Mesodermal cell (in vitro differentiated cells): ENCODE results near the gene CENPC.
"Not testable (repeated sequence)": the region's sequence is repeated elsewhere in the genome, so short reads cannot be mapped to it uniquely, and the experiment has no call there.

Experiments used
- H3K27ac ChIP-seq: 2 replicates; pipeline ENCODE4 v1.7.0; 2013; ENCODE audit warnings: mild to moderate bottlenecking, low read depth, low read length, moderate library complexity; ENCODE audit not compliant: severe bottlenecking
- H3K36me3 ChIP-seq: 2 replicates; pipeline ENCODE4 v1.7.1; 2013; ENCODE audit warnings: mild to moderate bottlenecking, low read length, moderate library complexity; ENCODE audit not compliant: control insufficient read depth, insufficient read depth
- H3K4me1 ChIP-seq: one replicate; pipeline ENCODE4 v1.7.1; 2013; ENCODE audit warnings: mild to moderate bottlenecking, low read length; ENCODE audit not compliant: insufficient read depth, control insufficient read depth, poor library complexity, severe bottlenecking
- H3K4me3 ChIP-seq: 2 replicates; pipeline ENCODE4 v1.7.0; 2013; ENCODE audit warnings: low read length, control low read depth, mild to moderate bottlenecking; ENCODE audit not compliant: insufficient read depth, poor library complexity, severe bottlenecking; ENCODE audit errors: extremely low read depth
- H3K9me3 ChIP-seq: 2 replicates; pipeline ENCODE4 v1.7.1; 2013; ENCODE audit warnings: mild to moderate bottlenecking, low read length, moderate library complexity; ENCODE audit not compliant: control insufficient read depth
- WGBS, 2 experiments: methylation state at CpG; one replicate each; pipeline ENCODE4 v1.1.5; 2013; ENCODE audit warnings: missing lambda C conversion rate in 2 of 2; ENCODE audit not compliant: insufficient coverage in 2 of 2; 5-methylcytosine and 5-hydroxymethylcytosine counted together

Gene CENPC

GRCh38 chr4:67448621-67449020, 96.7 kb downstream of the CENPC start:
- Histone ChIP-seq H3K27ac (no peak overlapping the region), H3K9me3 (no peaks in the 10 kb centered on the region), H3K4me3 (no peak overlapping the region), H3K4me1 (no peaks in the 10 kb centered on the region), H3K36me3 (peaks cover 8% of the 10 kb centered on the region)

DNA sequence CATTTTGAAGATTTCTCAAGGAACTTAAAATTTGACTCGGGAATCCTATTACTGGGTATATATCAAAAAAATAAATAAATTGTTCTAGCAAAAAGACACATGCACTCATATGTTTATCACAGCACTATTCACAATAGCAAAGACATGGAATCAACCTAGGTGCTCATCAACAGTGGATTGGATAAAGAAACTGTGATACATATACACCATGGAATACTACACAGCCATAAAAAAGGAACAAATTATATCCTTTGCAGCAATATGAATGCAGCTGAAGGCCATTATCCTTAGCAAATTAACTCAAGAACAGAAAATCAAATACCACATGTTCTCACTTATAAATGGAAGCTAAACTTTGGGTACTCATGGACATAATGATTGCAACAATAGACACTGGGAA, 97.4 kb downstream of the CENPC start:
- Histone ChIP-seq H3K4me3 (no peak overlapping the region), H3K27ac (no peak overlapping the region), H3K9me3 (no peaks in the 10 kb centered on the region), H3K4me1 (no peaks in the 10 kb centered on the region), H3K36me3 (peaks cover 8% of the 10 kb centered on the region)
- no CpG with 5 or more reads among the region's 1 CpG for WGBS, 2 experiments

GRCh38 chr4:67446811-67447210, 98.5 kb downstream of the CENPC start:
- peaks cover 4% of the 10 kb centered on the region for H3K36me3 ChIP-seq
- H3K4me3 ChIP-seq, result no peak overlapping the region
- WGBS, 2 experiments, result no CpG with 5 or more reads among the region's 1 CpG
- H3K27ac ChIP-seq, result no peak overlapping the region
- H3K4me1 ChIP-seq, result no peaks in the 10 kb centered on the region
- H3K9me3 ChIP-seq, result no peaks in the 10 kb centered on the region

DNA sequence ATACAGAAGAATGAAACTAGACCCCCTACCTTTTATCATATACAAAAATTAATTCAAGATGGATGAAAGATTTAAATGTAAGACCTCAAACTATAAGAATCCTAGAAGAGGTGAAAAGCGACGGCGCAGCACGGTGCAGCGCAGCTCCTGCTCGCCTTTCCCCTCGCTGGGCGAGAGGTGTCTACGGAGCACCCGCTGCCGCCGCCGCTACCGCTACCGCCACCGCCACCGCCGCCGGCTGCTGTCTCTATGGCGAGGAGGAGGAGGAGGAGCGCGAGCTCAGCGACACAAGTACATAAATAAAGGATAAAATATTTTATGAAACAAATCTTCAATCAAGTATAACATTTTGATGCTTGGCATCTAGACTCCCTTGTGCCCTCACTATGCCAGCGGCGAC, 99.4 kb downstream of the CENPC start:
- 97 to 100% methylated on average over 5 to 6 of the region's 25 CpGs for WGBS, 2 experiments

GRCh38 chr4:67438975-67439374, 106.3 kb downstream of the CENPC start:
- H3K27ac ChIP-seq, result no peak overlapping the region
- no peaks in the 10 kb centered on the region for H3K4me1 ChIP-seq
- H3K36me3 ChIP-seq, result no peaks in the 10 kb centered on the region
- H3K4me3 ChIP-seq, result no peak overlapping the region
- H3K9me3 ChIP-seq, result no peaks in the 10 kb centered on the region
- 80% methylated on average over 1 of the region's 4 CpGs; no CpG with 5 or more reads in 1 of the 2 experiments for WGBS, 2 experiments

More for the DNA sequence above, 99.4 kb downstream of the CENPC start:
- not testable (repeated sequence) for H3K4me1 ChIP-seq, H3K27ac ChIP-seq, H3K4me3 ChIP-seq, H3K9me3 ChIP-seq, H3K36me3 ChIP-seq

GRCh38 chr4:67437974-67438713, 107.2 kb downstream of the CENPC start:
- Histone ChIP-seq H3K9me3 (no peaks in the 10 kb centered on the region), H3K27ac (peak overlapping the region; percentile 6), H3K4me1 (no peaks in the 10 kb centered on the region), H3K4me3 (no peak overlapping the region), H3K36me3 (no peaks in the 10 kb centered on the region)
- WGBS, 2 experiments, result no CpG with 5 or more reads among the region's 2 CpGs

DNA sequence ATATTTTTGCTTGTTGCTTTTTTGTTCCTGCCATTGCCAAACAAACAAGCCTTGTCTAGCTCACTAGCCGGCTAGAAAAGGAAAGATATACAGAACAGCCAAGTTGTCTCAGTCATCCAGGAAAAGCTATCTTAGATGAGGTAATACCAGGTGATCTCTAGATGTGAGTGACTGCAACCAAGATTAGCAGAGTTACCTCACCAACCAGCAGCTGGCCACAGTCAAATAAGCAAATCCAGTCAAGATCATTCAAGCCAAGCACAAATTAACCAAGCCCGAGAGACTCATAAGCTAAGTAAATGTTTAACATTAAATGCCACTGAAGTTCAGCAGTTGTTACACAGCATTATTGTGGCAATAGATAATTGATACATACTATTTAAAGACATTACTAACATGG, 108.6 kb downstream of the CENPC start:
- H3K4me1 ChIP-seq, result no peaks in the 10 kb centered on the region

GRCh38 chr4:67430989-67431388, 114.3 kb downstream of the CENPC start:
- 75% methylated on average over 1 of the region's 1 CpG; no CpG with 5 or more reads in 1 of the 2 experiments for WGBS, 2 experiments
- H3K4me1 ChIP-seq, result no peaks in the 10 kb centered on the region
- no peak overlapping the region for H3K27ac ChIP-seq
- H3K36me3 ChIP-seq, result no peaks in the 10 kb centered on the region
- H3K9me3 ChIP-seq, result no peaks in the 10 kb centered on the region
- no peak overlapping the region for H3K4me3 ChIP-seq

More for the DNA sequence above, 108.6 kb downstream of the CENPC start:
- Histone ChIP-seq H3K4me3 (no peak overlapping the region), H3K27ac (no peak overlapping the region), H3K36me3 (no peaks in the 10 kb centered on the region), H3K9me3 (no peaks in the 10 kb centered on the region)
- whole genome bisulfite sequencing, 2 experiments, result 100% methylated on average over 1 of the region's 2 CpGs; no CpG with 5 or more reads in 1 of the 2 experiments

GRCh38 chr4:67428819-67429218, 116.5 kb downstream of the CENPC start:
- Histone ChIP-seq H3K4me1 (no peaks in the 10 kb centered on the region), H3K27ac (no peak overlapping the region), H3K4me3 (no peak overlapping the region), H3K36me3 (no peaks in the 10 kb centered on the region), H3K9me3 (no peaks in the 10 kb centered on the region)
- WGBS, 2 experiments, result 80% methylated on average over 1 of the region's 2 CpGs; no CpG with 5 or more reads in 1 of the 2 experiments
